T-helper 2 cell treated with Interferon-gamma antibody and Interleukin-4, amounts not matched to agents 100 ng/mL and 5 ng/mL, for 36 hours (primary cell): Measurements from ENCODE around the gene AP3B1. TPM values are rescaled to one million over a fixed set of nuclear protein-coding genes. Genes with fewer than 3 reads are reported as not detected.

ENCODE experiments used
- intact Hi-C: fragments of 100-400 bp; cut with micrococcal nuclease; formaldehyde crosslinking; loops from one replicate; pipeline ENCODE4 v1.15.1; 2023
- total RNA-seq: library from RNA; stranded (reverse); gene quantifications from 2 replicates; pipeline ENCODE4 v1.2.3, GENCODE V29; 2022

Gene AP3B1
- total RNA-seq, 1 donor from 2014 or later = 42.4 TPM

DNA sequence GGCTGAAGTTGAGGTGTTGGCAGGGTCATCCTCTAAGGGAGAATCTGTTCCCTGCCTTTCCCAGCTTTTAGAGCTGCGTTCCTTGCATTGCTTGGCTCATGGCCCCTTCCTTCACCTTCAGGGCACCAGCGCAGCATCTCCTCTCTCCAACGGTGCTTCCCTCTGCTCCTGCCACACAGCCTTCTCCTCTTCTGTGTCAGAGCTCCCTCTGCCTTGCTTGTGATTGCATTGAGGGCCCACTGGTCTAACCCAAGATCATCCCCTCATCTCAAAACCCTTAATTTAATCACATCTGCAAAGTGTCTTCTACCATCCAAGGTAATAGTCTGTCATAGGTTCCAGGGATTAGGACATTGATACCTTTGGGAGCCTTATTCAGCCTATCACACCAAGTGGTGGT is 312.7 kb downstream of the AP3B1 start:
- intact Hi-C loops = no loop called here

GRCh38 chr5:77974576-77974975 is 319.9 kb downstream of the AP3B1 start:
- intact Hi-C loops = loop anchor here (5.0 kb wide), 1 partner anchor 332 kb away; no protein-coding TSS in a partner anchor

DNA sequence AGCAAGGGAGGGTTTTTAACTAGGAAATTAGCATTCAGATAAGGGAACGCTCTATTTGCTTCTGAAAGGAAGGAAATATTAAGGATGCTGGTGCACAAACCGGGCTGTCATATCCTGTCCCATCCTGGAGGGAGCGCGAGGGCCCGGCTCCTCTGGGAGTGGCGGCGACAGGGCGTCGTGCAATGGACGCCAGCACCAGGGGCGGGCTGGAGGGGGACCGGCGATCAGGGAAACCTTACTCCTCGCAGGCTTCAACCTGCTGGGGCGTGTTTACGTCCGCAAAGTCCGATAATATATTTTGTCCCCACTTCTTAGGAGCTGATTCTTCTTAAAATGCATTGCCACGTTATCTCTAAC is 321.3 kb downstream of the AP3B1 start:
- intact Hi-C loops = loop anchor here (5.0 kb wide), 1 partner anchor 331 kb away; no protein-coding TSS in a partner anchor

GRCh38 chr5:77972469-77973252 is 321.8 kb downstream of the AP3B1 start:
- intact Hi-C loops = loop anchor here (5.0 kb wide), 1 partner anchor 330 kb away; no protein-coding TSS in a partner anchor

GRCh38 chr5:77971776-77972468 is 322.6 kb downstream of the AP3B1 start:
- intact Hi-C loops = loop anchor here (5.0 kb wide), 1 partner anchor 330 kb away; no protein-coding TSS in a partner anchor

DNA sequence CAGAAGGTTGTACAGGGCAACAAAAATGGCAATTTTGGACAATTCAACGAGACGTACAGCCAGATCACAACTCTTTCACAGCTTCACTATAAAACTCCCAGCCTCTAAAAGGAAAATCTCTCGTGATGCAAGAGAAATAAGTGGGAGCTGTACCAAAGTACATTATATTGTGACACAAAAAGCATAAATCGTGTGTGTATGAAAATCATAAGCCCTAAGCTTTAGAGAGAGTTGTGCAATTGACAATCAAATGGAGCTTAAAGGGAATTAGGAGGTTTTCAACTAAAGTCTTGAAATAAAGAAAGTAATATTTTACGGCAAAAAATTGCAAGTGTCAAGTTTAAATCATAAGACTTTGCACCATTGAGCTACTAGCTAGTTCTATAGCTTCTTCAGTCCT is 323.6 kb downstream of the AP3B1 start:
- intact Hi-C loops = loop anchor here (5.0 kb wide), 1 partner anchor 329 kb away; no protein-coding TSS in a partner anchor

DNA sequence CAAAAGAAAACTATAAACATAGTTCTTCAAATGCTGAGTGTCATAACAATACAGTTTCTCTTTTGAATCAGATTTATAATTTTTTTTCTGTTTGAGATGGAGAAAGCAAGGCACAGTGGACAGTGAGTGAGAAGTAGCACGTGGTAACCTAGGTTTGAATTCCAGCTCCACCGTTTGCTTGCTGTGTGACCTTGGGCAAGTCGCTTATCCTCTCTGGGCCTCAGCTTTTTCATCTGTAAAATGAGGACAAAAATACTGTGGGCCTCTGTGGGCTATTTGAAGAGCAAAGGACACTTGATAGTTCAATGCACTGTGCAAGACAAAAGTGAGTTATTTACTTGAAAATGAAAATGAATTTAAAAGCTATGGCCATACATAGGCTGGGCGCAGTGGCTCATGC is 330.7 kb downstream of the AP3B1 start:
- intact Hi-C loops = no loop called here

- intact Hi-C loops = no loop called here
Observed at GRCh38 chr5:77960863-77961396, 333.6 kb downstream of the AP3B1 start.

GRCh38 chr5:77960305-77960704 is 334.2 kb downstream of the AP3B1 start:
- intact Hi-C loops = no loop called here

DNA sequence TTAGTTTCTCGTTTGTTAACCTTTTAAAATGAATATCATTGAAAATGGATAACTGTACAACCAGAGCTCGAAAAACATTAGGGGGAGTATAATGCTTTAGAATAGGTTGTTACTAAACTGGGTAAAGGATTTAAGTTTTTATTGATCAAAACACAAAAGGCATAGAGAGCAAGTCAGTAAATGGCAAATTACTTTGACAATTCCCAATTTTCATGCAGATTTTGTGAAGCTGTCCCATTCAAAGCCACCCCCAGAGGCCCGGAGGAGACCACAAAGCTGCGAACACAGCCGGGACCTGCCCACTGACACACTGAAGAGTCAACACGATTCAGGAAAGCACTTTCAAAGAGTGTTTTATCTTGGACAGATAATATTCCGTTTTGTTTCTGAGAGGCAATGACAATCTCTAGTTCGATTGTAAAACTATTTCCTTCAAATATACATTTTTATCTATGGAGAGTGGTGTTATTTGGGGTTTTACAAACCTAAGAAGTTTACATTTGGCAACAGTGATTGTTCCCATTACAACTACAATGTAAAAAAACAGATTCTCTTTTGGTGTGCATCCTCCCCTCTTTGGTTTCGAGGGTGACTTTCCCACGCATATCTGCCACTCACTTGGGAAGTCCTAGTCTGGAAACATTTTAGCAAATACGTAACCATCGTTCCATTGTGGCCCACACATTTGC is 335.7 kb downstream of the AP3B1 start:
- intact Hi-C loops = no loop called here

GRCh38 chr5:77957931-77958521 is 336.5 kb downstream of the AP3B1 start:
- intact Hi-C loops = no loop called here

GRCh38 chr5:77957516-77957915 is 337.0 kb downstream of the AP3B1 start:
- intact Hi-C loops = no loop called here

DNA sequence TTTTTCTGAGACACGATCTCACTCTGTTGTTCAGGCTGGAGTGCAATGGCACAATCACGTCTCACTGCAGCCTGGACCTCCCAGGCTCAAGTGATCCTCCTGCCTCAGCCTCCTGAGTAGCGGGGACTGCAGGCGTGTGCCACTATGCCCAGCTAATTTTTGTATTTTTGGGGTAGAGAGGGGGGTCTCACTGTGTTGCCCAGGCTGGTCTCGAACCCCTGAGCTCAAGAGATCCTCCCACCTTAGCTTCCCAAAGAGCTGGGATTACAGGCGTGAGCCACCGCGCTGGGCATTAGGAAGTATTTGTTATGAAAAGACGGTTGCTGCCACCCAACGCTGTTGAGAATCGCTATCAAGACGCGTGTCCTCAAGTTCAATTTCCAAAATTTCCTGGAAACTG is 337.4 kb downstream of the AP3B1 start:
- intact Hi-C loops = no loop called here

DNA sequence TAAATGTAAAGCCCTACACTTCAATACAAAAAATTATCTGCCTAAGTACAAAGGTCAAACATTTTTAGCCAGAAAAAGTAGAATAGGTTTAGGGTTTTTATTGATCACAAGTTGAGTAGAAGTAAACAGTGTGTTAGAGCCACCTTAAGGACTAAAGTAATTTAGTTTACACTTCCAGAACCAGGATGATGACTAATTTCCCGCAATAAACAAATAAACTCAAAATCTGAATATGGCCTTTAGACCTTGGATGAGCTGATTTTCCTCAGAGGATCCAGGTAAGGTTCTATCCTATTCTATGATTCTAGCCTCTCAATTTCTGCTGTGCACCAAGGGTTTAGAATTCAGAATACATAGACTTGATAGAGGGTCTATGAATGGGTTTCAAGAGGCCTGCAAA is 338.9 kb downstream of the AP3B1 start:
- intact Hi-C loops = no loop called here

GRCh38 chr5:77953374-77953773 is 341.1 kb downstream of the AP3B1 start:
- intact Hi-C loops = no loop called here

GRCh38 chr5:77952636-77953212 is 341.8 kb downstream of the AP3B1 start:
- intact Hi-C loops = no loop called here

Other genes with a start within 250 kb of the AP3B1 start
- gene SCAMP1, start 65.9 kb upstream of the AP3B1 start, total RNA-seq = 16.0 and 16.2 TPM in 2 replicates